ENCODE data around the gene EIF2B4. TPM values are rescaled to one million over a fixed set of nuclear protein-coding genes. Genes with fewer than 3 reads are reported as not detected.

EIF2B4 gene
- total and polyA plus RNA-seq, 2 of the 13 experiments (the other 11 are each of a cell fraction or from before 2014, with no cell fraction given), result 91.5 to 96.4 TPM

DNA sequence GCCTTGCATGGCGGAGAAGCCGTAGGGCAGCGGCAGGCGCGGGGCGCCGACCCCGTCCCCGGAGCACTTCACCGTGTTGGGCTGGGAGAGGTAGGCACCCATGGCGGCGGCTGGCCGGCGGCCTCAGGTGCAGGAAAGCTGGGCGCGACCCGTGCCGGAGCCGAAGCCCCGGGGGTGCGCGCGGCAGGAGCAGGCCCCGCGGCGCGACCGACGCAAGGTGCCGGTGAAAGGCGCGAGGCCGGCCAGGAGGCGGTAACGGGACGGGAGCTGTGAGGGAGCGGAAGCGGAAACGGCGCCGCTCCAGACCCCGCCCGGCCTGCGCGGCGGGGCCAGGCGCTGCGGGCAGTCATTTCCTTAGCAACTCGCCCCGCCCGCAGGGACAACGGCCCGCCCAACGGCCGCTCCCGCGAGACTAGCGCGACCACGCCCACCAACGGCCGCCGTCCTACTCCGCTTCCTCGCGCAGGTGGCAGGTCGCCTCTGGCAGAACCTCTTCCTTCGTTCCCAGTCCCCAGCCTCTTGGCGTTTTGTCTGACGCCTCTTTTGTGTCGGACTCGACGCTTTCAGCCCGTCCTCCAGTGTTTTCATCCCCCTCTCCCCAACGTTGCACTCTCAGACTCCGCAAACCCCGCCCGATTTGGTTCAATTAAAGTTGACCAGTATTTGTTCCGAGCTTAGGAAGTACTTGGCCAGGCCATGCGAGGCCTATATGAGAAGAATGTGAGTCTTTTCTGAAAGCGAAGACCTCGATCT lies 39.4 kb upstream of the EIF2B4 start, which contains the start of gene PPM1G (continued):
- TF ChIP-seq ARID2 (CRISPR knock-in tag; IDR thresholded peaks at IDR 0.05; ENCODE audit: borderline replicate concordance) (peak; percentile 73; the same call in 1 of the 2 replicates), ZFP90 (CRISPR knock-in tag; IDR thresholded peaks at IDR 0.05; ENCODE audit: borderline replicate concordance) (peak; percentile 80), TFDP1 (CRISPR knock-in tag; IDR thresholded peaks at IDR 0.05; ENCODE audit: borderline replicate concordance) (peak; percentile 92), KLF13 (CRISPR knock-in tag; IDR thresholded peaks at IDR 0.05) (0 out of 2 replicates have a peak, but pooled peaks have one; percentile 26), NFIB (CRISPR knock-in tag; IDR thresholded peaks at IDR 0.05; ENCODE audit: borderline replicate concordance) (no peak), ARNT2 (CRISPR knock-in tag; IDR thresholded peaks at IDR 0.05; ENCODE audit: low read depth) (peak; percentile 98), ZBTB33 (CRISPR knock-in tag; IDR thresholded peaks at IDR 0.05) (no peak), TBP (CRISPR knock-in tag; IDR thresholded peaks at IDR 0.05) (no peak), ZNF407 (CRISPR knock-in tag; IDR thresholded peaks at IDR 0.05; ENCODE audit: not compliant biosample characterization) (peak; percentile 73), NR2F1 (CRISPR knock-in tag; IDR thresholded peaks at IDR 0.05) (no peak), NCOA2 (CRISPR knock-in tag; IDR thresholded peaks at IDR 0.05) (peak; percentile 48), SRSF9 (IDR thresholded peaks at IDR 0.05; ENCODE audit: borderline replicate concordance, insufficient read depth, low read depth, low read length, poor library complexity, severe bottlenecking) (no peak), TSC22D2 (CRISPR knock-in tag; IDR thresholded peaks at IDR 0.05; ENCODE audit: borderline replicate concordance) (peak; percentile 81; the same call in 1 of the 2 replicates)
- TF ChIP-seq, protein P1, sequence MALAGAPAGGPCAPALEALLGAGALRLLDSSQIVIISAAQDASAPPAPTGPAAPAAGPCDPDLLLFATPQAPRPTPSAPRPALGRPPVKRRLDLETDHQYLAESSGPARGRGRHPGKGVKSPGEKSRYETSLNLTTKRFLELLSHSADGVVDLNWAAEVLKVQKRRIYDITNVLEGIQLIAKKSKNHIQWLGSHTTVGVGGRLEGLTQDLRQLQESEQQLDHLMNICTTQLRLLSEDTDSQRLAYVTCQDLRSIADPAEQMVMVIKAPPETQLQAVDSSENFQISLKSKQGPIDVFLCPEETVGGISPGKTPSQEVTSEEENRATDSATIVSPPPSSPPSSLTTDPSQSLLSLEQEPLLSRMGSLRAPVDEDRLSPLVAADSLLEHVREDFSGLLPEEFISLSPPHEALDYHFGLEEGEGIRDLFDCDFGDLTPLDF (CRISPR knock-in tag; IDR thresholded peaks at IDR 0.05), result peak; percentile 90
